DOHH2 (cell line): ENCODE results near the gene AMFR.

ENCODE experiments used
- CTCF ChIP-seq: fragments of 200-600 bp; sonication (generic); IDR thresholded peaks from one replicate; pipeline ENCODE4 v1.5.1; 2014; ENCODE audit warnings: antibody characterized with exemption, mild to moderate bottlenecking, low read depth, low read length; ENCODE audit not compliant: poor library complexity, severe bottlenecking
- EZH2phosphoT487 ChIP-seq: fragments of 200-600 bp; sonication (generic); IDR thresholded peaks from 2 replicates; pipeline ENCODE4 v1.6.1; 2017; ENCODE audit warnings: borderline replicate concordance, mild to moderate bottlenecking, antibody characterized with exemption, low read length, moderate library complexity, mixed read lengths

DNA sequence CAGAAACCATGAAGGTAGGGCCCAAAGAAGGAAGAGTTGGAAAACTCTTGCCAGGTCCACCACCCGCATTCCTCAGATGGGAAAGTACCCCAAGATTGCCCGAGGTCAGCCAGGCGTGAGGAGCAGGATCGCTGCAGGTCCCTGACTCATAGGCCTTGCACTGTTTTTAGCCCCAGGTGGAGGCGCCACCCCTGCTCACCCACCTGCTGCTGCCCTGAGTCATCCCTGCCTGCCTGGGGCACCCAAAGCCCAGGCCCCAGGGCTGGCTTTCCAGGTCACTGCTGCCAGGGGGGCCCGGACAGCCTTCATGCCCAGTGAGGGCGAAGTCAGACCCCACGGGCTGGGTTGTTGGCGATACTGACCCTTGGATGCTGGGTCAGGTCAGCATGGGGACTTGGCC, 100.9 kb downstream of the AMFR start:
- TF ChIP-seq CTCF (no peak), EZH2phosphoT487 (no peak)
